ENCODE data around the gene AP5S1.

DNA sequence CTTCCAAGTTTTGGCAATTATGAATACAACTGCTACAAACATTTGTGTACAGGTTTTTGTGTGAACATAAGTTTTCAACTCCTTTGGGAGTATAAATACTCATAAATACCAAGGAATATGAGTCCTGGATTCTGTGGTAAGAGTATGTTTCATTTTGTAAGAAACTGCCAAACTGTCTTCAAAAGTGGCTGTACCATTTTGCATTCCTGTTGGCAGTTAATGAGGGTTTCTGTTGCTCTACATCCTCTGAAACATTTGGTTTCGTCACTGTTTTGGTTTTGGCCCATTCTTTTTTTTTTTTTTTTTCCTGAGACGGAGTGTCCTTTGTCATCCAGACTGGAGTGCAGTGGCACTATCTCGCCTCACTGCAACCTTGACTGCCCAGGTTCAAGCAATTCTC, 8.5 kb downstream of the AP5S1 start:
- TF ChIP-seq, protein P1, sequence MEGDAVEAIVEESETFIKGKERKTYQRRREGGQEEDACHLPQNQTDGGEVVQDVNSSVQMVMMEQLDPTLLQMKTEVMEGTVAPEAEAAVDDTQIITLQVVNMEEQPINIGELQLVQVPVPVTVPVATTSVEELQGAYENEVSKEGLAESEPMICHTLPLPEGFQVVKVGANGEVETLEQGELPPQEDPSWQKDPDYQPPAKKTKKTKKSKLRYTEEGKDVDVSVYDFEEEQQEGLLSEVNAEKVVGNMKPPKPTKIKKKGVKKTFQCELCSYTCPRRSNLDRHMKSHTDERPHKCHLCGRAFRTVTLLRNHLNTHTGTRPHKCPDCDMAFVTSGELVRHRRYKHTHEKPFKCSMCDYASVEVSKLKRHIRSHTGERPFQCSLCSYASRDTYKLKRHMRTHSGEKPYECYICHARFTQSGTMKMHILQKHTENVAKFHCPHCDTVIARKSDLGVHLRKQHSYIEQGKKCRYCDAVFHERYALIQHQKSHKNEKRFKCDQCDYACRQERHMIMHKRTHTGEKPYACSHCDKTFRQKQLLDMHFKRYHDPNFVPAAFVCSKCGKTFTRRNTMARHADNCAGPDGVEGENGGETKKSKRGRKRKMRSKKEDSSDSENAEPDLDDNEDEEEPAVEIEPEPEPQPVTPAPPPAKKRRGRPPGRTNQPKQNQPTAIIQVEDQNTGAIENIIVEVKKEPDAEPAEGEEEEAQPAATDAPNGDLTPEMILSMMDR (conservative IDR thresholded peaks at IDR 0.05; ENCODE audit: low read depth, low read length), result no peak
- no peak for TF ChIP-seq EZH2 (IDR thresholded peaks at IDR 0.05; ENCODE audit: borderline replicate concordance, low read depth, low read length, poor library complexity, severe bottlenecking)

Data from A673 (cell line).